ENCODE results near the gene PEF1.

The PEF1 gene

DNA sequence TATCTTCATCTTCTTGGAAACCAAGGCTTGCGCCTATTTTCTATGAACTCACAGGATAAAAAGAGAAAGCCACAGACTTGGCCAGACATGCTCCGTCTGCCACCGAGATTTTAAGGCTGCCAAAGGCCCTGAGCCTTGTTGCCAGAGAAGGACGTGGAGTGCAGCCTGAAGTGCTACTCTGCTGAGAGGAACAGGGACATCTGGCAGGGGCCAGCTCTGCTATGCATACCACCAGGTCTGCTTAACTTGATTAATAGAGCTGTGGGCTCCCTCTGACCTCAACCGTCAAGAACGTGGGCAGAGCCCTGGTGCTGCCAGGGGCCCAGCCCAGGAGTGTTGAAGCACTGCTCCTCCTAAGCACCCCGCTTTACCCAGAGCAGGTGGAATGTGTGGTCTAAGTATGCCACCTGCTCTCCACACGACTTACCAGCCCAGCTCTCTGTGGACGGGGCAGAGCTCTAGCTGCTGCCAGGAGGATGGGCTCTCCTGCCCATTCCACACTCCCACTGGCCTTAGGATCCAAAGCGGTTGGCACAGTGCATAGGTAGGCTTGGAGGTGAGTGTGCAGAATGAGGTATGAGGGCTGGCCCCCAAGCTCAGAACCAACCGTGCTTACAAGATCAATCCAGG lies 16.6 kb downstream of the PEF1 start:
- no peak for DNase-seq

GRCh38 chr1:31627301-31627929 lies 17.3 kb downstream of the PEF1 start:
- no peak for DNase-seq

DNA sequence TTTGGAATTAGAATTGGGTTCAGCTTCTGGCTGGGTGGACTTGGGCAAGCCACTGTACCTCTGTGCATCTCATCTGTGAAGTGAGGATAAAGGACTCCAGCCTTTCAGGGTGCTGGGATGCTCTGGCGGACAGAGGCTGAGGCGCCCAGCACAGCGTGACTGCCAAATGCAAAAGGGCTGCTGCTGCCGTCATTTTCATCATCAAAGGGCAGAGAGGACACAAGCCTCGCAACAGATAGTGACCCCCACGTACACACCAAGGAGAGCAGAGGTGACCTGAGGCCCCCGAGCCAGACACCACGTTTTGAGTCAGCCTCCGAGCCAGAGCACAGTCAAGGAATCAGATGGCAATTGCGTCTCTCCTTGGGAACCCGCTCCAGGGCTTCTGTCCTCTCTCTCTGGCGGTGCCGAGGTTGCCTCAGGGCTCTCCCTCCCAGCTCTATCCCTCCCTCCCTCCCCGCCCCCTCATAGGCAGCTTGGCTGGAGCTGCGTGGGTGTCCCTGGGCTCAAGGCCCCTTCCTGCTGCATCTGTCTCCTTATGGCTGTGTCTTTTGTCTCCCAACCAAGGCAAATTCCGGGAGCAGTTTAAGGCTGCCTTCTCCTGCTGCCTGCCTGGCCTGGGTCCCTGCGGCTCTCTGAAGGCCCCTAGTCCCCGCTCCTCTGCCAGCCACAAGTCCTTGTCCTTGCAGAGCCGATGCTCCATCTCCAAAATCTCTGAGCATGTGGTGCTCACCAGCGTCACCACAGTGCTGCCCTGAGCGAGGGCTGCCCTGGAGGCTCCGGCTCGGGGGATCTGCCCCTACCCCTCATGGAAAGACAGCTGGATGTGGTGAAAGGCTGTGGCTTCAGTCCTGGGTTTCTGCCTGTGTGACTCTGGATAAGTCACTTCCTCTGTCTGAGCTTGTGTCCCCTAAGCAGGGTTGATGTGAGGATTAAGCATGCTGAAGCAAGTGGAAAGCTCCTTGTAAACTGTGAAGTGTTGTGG lies 18.2 kb downstream of the PEF1 start:
- DNase-seq, result no peak

- peak; percentile 39 for DNase-seq
These were observed 19.0 kb downstream of the PEF1 start for GRCh38 chr1:31625561-31626222.

GRCh38 chr1:31624731-31625514 lies 19.8 kb downstream of the PEF1 start:
- no peak for DNase-seq

DNA sequence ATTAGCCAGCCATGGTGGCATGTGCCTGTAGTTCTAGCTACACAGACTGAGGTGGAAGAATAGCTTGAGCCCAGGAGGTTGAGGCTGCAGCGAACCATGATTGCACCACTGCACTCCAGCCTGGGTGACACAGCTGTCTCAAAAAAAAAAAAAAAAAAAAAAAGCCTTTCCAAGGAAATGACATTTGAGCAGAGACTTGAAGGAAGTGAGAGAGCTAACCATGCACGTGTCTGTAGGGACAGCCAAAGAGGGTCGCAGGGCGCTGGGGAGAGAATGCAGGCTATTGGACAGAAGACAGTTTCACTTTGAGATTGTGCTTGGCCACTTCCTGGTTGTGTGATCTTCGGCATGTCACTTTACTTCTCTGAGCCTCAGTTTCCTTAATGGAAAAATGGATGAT lies 20.4 kb downstream of the PEF1 start:
- DNase-seq, result no peak

- no peak for DNase-seq
These were observed 21.3 kb downstream of the PEF1 start for GRCh38 chr1:31623365-31623764.

- no peak for DNase-seq
These were observed 22.6 kb downstream of the PEF1 start for GRCh38 chr1:31621847-31622730.

- DNase-seq, result no peak
These were observed 23.2 kb downstream of the PEF1 start for GRCh38 chr1:31621498-31621820.

DNA sequence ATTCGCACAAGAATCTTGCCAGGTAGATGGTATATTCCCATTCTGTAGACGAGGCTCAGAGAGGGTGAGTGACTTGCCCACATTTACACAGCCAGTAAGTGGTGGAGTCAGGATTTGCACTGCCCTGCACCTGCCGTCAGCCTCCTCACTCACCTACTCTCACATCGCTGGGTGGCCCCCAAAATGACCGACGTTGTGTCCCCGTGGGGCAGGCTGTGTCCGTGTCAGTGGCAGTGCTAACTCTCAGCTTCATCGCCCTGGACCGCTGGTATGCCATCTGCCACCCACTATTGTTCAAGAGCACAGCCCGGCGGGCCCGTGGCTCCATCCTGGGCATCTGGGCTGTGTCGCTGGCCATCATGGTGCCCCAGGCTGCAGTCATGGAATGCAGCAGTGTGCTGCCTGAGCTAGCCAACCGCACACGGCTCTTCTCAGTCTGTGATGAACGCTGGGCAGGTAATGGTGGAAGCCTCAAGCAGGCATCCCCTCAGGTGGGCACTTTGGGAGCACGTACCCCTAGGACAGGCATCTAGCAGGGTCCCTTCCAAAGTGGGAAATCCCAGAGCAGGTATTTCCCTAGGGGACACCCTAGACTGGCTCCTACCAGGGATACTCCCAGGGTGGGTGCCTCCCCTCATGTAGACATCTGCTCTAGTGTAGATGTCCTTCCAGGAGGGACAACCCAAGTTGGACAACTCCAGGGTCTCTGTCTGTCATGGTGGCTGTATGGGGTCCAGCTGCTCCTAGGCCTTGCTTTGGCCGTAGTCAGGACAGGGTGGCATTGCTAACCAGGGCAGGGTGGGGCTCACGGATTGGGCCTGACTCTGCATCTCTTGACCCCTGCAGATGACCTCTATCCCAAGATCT lies 23.8 kb downstream of the PEF1 start:
- no peak for DNase-seq

DNA sequence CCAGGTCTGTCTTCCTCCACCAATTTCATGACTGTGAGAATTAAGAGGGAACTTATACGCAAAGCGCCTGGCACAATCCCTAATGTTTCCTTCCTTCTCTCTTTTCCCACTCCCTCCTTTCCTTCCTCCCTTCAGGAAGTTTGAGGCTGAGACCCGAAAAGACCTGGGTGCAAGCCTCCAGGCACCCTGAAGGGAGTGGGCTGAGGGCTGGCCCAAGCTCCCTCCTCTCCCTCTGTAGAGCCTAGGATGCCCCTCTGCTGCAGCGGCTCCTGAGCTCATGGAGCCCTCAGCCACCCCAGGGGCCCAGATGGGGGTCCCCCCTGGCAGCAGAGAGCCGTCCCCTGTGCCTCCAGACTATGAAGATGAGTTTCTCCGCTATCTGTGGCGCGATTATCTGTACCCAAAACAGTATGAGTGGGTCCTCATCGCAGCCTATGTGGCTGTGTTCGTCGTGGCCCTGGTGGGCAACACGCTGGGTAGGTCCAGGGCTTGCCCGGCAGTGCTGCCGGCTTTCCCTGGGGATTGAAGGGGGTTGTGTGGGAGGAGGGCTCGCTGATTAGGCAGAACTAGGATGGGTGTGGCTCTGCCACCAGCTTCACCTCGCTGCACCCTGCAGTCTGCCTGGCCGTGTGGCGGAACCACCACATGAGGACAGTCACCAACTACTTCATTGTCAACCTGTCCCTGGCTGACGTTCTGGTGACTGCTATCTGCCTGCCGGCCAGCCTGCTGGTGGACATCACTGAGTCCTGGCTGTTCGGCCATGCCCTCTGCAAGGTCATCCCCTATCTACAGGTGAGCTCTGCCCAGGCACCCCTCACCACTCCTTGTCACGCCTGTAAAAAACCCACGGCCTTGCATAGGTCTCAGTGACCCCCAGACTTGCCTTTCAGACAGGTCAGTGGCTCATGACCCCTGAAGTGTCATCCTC lies 25.5 kb downstream of the PEF1 start:
- no peak for DNase-seq

GRCh38 chr1:31617916-31618746 lies 26.5 kb downstream of the PEF1 start:
- peak; percentile 35 for DNase-seq

GRCh38 chr1:31617218-31617915 lies 27.3 kb downstream of the PEF1 start, which contains the start of gene HCRTR1:
TSS of gene HCRTR1 (plus strand) at chr1:31617689. CDS start at chr1:31619193, 1,504 bp downstream.
- no peak for DNase-seq

GRCh38 chr1:31615939-31616338 lies 28.7 kb downstream of the PEF1 start:
- no peak for DNase-seq

GRCh38 chr1:31615414-31615813 lies 29.3 kb downstream of the PEF1 start:
- no peak for DNase-seq

GRCh38 chr1:31614414-31615005 lies 30.2 kb downstream of the PEF1 start:
- DNase-seq, result no peak
